Panc1 (cell line): ENCODE measurements around the gene MIXL1. TPM values are rescaled to one million over a fixed set of nuclear protein-coding genes. Genes with fewer than 3 reads are reported as not detected.

Source experiments
- ATAC-seq: fragments of 200-7000 bp; cut with Tn5 transposase; 2 replicates; pipeline ENCODE4 v1.9.1; 2020; ENCODE audit warnings: mild to moderate bottlenecking, moderate library complexity
- BruUV-seq: library from RNA; stranded (reverse); fragments of 400-500 nt; replicated peaks from 2 replicates; lab custom pipeline; 2021; lab: Mats Ljungman, UMichigan
- CTCF ChIA-PET: fragments of 300-600 bp; sonication (Branson Sonifier 250); formaldehyde crosslinking; loops from one replicate; lab custom pipeline; 2022; ENCODE audit warnings: antibody characterized with exemption; lab: Charles Lee
- POLR2A ChIA-PET: fragments of 300-600 bp; sonication (Branson Sonifier 250); formaldehyde crosslinking; loops from one replicate; lab custom pipeline; 2022; ENCODE audit warnings: antibody characterized with exemption; lab: Charles Lee
- DNase-seq: peaks from one replicate; pipeline ENCODE4 v3.0.0-alpha.2; 2010; ENCODE audit warnings: low read depth, low spot score
- H3K27ac ChIP-seq: 2 replicates; pipeline ENCODE4 v1.5.1; 2011; ENCODE audit warnings: mild to moderate bottlenecking, low read length, inconsistent platforms
- H3K27me3 ChIP-seq: fragments of 200-500 bp; sonication (Bioruptor generic); 2 replicates; pipeline ENCODE4 v1.6.0; 2014; ENCODE audit warnings: low read length, inconsistent platforms; ENCODE audit not compliant: control insufficient read depth, insufficient read depth
- H3K36me3 ChIP-seq: fragments of 200-500 bp; sonication (Bioruptor generic); 2 replicates; pipeline ENCODE4 v1.5.1; 2014; ENCODE audit warnings: inconsistent platforms, mild to moderate bottlenecking, low read length, moderate library complexity; ENCODE audit not compliant: control insufficient read depth, insufficient read depth
- H3K4me1 ChIP-seq: 2 replicates; pipeline ENCODE4 v1.5.1; 2011; ENCODE audit warnings: inconsistent platforms, mild to moderate bottlenecking, low read length, moderate library complexity; ENCODE audit not compliant: control insufficient read depth, insufficient read depth
- H3K4me3 ChIP-seq, 2 experiments: 2 replicates each; pipeline ENCODE4 v1.5.1; 2011 to 2012; ENCODE audit warnings: low read depth in 2 of 2, low read length in 2 of 2, mild to moderate bottlenecking in 2 of 2, inconsistent platforms in 1 of 2, moderate library complexity in 1 of 2
- H3K9me3 ChIP-seq: fragments of 200-500 bp; sonication (Bioruptor generic); 2 replicates; pipeline ENCODE4 v1.5.1; 2014; ENCODE audit warnings: low read depth, mild to moderate bottlenecking, inconsistent platforms, low read length, moderate library complexity; ENCODE audit not compliant: control insufficient read depth, insufficient read depth
- POLR2AphosphoS5 ChIP-seq: IDR thresholded peaks from 2 replicates; pipeline ENCODE4 v1.6.1; 2012; ENCODE audit warnings: mild to moderate bottlenecking, low read depth, low read length, moderate library complexity
- REST ChIP-seq, 2 experiments: IDR thresholded peaks; 2 replicates each; pipeline ENCODE4 v1.6.1; 2011 to 2012; ENCODE audit warnings: low read depth in 2 of 2, control low read depth in 1 of 2, low read length in 1 of 2, mild to moderate bottlenecking in 1 of 2, moderate library complexity in 1 of 2; ENCODE audit not compliant: insufficient read depth in 1 of 2
- SIN3A ChIP-seq: IDR thresholded peaks from 2 replicates; pipeline ENCODE4 v1.6.1; 2012; ENCODE audit warnings: low read depth, mild to moderate bottlenecking, low read length, moderate library complexity, borderline replicate concordance; ENCODE audit not compliant: insufficient read depth
- TCF7L2 ChIP-seq: IDR thresholded peaks from 2 replicates; pipeline ENCODE4 v1.6.1; 2011; ENCODE audit warnings: mild to moderate bottlenecking, low read depth, low read length, inconsistent platforms
- in situ Hi-C: cut with HindIII; loops from 2 replicates; pipeline ENCODE4 v1.10.0; 2016; ENCODE audit warnings: low sequenced_read_pairs, low pct_unique_long_range_greater_than_20kb
- intact Hi-C: fragments of 100-400 bp; cut with micrococcal nuclease; formaldehyde crosslinking; loops from one replicate; pipeline ENCODE4 v1.10.0; 2022; ENCODE audit not compliant: unreplicated experiment
- total RNA-seq: library from RNA; stranded (reverse); gene quantifications from one replicate; pipeline ENCODE4 v1.2.1, GENCODE V29; 2021; ENCODE audit not compliant: unreplicated experiment
- TF ChIP-seq, protein P1 (sequence below): fragments of 450-650 bp; IDR thresholded peaks from 2 replicates; pipeline ENCODE4 v1.5.1; 2017; ENCODE audit warnings: mild to moderate bottlenecking

The MIXL1 gene
- total RNA-seq, 1 experiment from 2014 or later, result 0.69 TPM

DNA sequence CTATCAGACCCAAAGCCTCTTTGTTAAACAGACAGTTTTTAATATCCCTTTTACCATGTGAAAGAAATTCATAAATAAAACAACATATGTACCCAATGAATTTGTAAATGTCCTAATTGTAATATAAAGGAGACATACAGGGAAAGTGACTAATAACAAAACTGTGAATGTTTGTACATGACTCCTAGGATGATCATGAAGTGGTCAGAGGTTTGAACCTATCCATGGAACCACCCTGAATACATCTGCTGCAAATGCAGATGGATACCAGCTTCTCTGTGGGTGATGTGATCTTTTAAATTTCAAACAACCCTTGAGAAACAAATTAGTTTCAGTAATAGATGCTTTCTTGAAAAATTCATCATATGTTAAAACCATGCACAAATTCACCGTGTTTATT, 20.2 kb upstream of the MIXL1 start:
- ChIA-PET POLR2A (interaction anchor here (0.6 kb wide), 1 partner anchor 27 kb away, joined by 3 read pairs; no protein-coding TSS in a partner anchor), CTCF (interaction anchor here (0.7 kb wide), 1 partner anchor 15 kb away, joined by 4 read pairs; no protein-coding TSS in a partner anchor)
- TF ChIP-seq POLR2AphosphoS5 (no peak), TCF7L2 (no peak), REST (IDR thresholded peaks at IDR 0.05; ENCODE audit: insufficient read depth in 1 of 2, low read depth in 2 of 2, low read length in 1 of 2) (no peak), SIN3A (no peak)
- TF ChIP-seq, protein P1, sequence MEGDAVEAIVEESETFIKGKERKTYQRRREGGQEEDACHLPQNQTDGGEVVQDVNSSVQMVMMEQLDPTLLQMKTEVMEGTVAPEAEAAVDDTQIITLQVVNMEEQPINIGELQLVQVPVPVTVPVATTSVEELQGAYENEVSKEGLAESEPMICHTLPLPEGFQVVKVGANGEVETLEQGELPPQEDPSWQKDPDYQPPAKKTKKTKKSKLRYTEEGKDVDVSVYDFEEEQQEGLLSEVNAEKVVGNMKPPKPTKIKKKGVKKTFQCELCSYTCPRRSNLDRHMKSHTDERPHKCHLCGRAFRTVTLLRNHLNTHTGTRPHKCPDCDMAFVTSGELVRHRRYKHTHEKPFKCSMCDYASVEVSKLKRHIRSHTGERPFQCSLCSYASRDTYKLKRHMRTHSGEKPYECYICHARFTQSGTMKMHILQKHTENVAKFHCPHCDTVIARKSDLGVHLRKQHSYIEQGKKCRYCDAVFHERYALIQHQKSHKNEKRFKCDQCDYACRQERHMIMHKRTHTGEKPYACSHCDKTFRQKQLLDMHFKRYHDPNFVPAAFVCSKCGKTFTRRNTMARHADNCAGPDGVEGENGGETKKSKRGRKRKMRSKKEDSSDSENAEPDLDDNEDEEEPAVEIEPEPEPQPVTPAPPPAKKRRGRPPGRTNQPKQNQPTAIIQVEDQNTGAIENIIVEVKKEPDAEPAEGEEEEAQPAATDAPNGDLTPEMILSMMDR, result no peak
- in situ Hi-C loops (no loop called here), intact Hi-C loops (no loop called here)
- BruUV-seq, result no TSS peak
- Histone ChIP-seq H3K4me3 (no peak overlapping the region), H3K36me3 (no peaks in the 10 kb centered on the region), H3K9me3 (no peaks in the 10 kb centered on the region), H3K27ac (no peak overlapping the region), H3K4me1 (no peaks in the 10 kb centered on the region), H3K27me3 (no peaks in the 10 kb centered on the region)
- DNase-seq (no peak), ATAC-seq (no peak)

DNA sequence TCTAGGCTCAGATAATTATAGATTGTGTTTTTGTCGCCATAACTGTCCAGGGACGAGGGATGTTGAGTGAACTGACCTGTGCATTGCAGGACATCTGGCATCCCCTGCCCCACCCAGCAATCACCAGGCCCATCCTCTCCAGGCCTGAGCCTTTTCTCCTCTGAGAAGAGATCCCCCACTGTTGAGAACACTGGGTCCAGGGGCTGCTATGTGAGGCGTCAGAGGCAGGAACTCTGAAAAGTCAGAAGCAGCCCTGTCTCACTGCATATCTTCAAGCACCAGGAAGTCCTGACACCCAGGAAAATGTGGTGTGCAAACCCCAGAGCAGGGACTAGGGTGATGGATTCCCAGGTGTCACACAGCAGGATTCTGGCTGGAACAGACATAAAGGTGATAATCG, 19.8 kb upstream of the MIXL1 start:
- intact Hi-C loops (no loop called here), in situ Hi-C loops (no loop called here)
- Histone ChIP-seq H3K27me3 (no peaks in the 10 kb centered on the region), H3K36me3 (no peaks in the 10 kb centered on the region), H3K4me3 (no peak overlapping the region), H3K27ac (no peak overlapping the region), H3K4me1 (no peaks in the 10 kb centered on the region), H3K9me3 (no peaks in the 10 kb centered on the region)
- BruUV-seq, result no TSS peak
- ChIA-PET POLR2A (no interaction called here), CTCF (no interaction called here)
- ATAC-seq (no peak), DNase-seq (no peak)
- no peak for TF ChIP-seq REST (IDR thresholded peaks at IDR 0.05; ENCODE audit: insufficient read depth in 1 of 2, low read depth in 2 of 2, low read length in 1 of 2)
- TF ChIP-seq TCF7L2, result no peak
- TF ChIP-seq SIN3A, result no peak
- no peak for TF ChIP-seq POLR2AphosphoS5
- TF ChIP-seq, protein P1, result no peak
